HG03442 (cell line): Measurements from ENCODE around the gene BCL2L2.
"Not testable (repeated sequence)": the region's sequence is repeated elsewhere in the genome, so short reads cannot be mapped to it uniquely, and the experiment has no call there.

ENCODE experiments used
- ATAC-seq: cut with Tn5 transposase; IDR thresholded peaks from one replicate; pipeline ENCODE4 v1.9.1; 2021; ENCODE audit warnings: mild to moderate bottlenecking, moderate library complexity; ENCODE audit not compliant: unreplicated experiment

Gene BCL2L2

GRCh38 chr14:23322568-23323517 lies 16.2 kb downstream of the BCL2L2 start:
- ATAC-seq = no peak

GRCh38 chr14:23323838-23324454 lies 17.3 kb downstream of the BCL2L2 start:
- ATAC-seq = no peak

GRCh38 chr14:23324455-23324846 lies 17.8 kb downstream of the BCL2L2 start:
- no peak for ATAC-seq

DNA sequence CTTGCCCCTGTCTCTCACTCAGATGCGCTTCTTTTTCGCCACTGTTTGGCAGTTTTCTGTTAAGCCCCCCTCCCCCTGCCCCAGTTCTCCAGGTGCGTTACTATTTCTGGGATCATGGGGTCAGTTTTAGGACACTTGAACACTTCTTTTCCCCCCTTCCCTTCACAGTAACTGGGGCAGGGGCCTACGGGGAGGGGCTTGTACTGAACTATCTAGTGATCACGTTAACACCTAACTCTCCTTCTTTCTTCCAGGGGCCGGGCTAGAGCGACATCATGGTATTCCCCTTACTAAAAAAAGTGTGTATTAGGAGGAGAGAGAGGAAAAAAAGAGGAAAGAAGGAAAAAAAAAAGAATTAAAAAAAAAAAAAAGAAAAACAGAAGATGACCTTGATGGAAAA lies 18.4 kb downstream of the BCL2L2 start:
- ATAC-seq = no peak

GRCh38 chr14:23325746-23326145 lies 19.1 kb downstream of the BCL2L2 start:
- ATAC-seq = not testable (repeated sequence)

DNA sequence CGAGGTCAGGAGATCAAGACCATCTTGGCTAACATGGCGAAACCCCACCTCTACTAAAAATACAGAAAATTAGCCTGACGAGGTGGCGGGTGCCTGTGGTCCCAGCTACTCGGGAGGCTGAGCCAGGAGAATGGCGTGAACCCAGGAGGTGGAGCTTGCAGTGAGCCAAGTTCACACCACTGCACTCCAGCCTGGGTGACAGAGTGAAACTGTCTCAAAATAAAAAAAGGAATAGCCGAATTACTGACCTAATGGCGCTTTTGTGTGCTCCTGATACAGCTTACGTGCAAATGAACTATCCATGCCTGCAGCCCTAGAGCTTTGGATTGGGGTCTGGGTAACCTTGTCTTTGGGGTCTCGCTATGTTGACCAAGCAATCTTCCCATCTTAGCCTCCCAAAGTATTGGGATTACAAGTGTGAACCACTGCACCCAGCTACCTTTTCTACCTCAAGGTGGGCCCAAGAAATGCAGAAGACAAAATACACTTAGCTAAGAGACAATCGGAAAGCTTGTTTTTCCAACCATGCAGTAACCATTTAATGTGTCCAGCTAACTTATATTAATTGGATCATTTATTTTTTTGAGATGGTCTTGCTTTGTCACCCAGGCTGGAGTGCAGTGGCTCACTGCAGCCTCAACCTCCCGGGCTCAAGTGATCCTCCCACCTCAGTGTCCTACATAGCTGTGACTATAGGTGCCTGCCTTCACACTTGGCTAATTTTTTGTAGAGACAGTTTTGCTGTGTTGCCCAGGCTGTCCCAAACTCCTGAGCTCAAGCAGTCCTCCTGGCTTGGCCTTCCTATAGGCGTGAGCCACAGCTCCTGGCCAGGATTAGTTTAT lies 20.1 kb downstream of the BCL2L2 start:
- no peak for ATAC-seq

DNA sequence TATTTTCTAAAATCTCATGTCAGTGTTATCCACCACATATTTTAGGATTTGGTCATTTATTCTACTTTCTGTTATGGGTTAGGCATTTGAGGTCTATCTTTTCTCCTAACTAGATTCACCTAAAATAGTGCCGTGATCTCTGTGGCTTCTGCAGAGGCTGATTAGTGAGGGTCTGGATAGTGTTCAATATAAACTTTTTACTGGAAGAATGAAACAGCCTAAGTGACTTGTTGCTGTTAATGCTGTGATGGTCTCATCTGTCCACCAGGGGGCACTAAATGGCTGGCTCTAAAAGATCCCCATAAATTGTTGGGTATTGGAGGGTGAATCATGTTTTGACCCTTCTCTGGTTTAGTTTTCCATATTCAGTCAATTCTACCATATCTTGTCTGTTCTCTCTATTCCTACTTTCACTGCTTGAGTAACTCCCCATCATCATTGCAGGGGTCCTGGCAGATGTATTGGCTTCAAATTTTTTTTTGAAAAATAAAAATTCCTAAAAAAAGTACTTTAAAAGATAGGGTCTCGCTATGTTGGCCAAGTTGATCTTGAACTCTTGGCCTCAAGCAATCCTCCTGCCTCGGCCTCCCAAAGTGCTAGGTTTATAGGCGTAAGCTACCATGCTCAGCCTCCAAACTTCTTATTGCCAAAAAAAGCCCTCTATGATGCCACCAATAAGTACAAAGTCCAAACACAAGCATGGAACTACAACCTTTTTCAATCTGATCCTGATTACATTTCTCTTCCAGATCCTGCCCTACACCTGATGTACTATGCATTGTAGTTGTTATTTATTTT lies 21.5 kb downstream of the BCL2L2 start:
- ATAC-seq = peak; percentile 64

GRCh38 chr14:23335623-23336022 lies 29.0 kb downstream of the BCL2L2 start:
- ATAC-seq = no peak

GRCh38 chr14:23339506-23340268 lies 33.1 kb downstream of the BCL2L2 start:
- no peak for ATAC-seq

GRCh38 chr14:23344481-23344880 lies 37.8 kb downstream of the BCL2L2 start:
- ATAC-seq = no peak

DNA sequence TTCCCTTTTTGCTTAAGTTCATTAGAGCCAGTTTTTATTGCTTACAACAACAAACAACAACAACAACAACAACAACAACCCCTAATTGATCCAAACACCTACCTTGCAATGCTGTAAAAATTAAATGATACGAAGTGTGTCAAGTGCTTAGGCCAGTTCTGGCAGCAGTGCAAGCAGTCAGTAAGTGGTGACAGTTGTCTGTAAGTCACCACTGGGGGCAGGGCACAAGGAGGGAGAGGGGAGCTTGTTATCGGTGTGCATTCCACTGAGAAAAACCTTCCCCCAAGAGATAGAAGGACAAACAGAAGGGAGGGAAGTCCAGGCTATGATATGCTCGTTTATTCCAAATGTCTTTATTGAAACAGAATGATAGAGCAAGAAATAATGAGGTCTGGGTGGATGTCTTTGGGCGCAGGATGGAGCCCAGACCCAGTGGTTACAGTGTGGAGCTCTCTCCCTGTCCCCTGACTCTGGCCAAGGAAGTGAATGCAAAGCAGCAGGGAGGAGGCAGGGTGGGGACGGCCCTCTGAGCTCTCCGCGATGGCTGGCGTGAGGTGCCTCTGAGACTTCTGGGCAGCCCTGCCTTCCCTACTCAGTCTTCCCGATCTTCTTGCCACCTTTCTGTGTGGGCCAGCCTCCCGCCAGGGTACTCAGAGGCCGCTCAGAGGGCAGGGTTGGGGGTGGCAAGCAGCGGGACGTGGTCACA lies 39.5 kb downstream of the BCL2L2 start:
- ATAC-seq = no peak

- no peak for ATAC-seq
Measured at GRCh38 chr14:23346693-23347405, 40.2 kb downstream of the BCL2L2 start.

DNA sequence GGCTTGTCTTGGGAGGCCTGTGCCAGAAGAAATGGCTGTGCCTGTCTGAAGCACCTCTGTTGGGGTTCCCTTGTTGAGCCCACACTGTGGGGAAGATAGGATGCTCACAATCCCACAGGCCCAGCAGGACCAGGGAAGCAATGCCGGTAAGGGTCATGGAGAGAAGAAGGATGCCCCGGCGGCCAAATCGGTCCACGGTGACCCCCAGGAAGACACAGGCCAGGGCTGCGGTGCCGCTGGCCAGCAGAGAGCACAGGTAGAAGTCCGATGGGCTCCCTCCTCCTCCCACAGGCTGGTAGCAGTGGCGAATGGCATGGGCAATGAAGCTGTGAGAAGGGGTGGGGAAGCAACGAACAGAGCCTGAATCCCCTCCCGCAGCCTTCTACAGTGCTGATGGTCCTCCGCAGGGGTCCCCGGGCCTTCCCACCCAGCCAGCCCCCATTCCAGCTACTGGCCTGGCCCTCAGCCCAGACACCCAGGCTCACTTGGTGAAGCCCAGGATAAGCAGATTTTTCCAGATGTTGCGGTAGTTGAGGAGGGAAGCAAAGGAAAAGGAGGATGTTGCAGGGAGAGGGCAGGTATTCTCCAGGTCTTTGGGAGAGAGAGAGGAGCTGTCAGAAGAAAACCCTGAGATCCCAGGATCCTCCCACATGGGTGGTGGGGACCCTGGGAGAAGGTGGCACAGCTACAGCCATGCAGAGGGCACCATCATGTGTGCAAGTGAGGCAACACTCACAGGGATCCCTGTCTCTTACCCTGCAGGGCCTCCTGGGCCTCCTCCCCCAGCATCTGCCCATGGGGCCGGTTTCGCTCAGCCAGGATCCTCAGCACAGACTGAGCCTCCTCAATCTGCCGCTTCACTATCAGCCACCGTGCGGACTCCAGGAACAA lies 41.0 kb downstream of the BCL2L2 start:
- no peak for ATAC-seq

DNA sequence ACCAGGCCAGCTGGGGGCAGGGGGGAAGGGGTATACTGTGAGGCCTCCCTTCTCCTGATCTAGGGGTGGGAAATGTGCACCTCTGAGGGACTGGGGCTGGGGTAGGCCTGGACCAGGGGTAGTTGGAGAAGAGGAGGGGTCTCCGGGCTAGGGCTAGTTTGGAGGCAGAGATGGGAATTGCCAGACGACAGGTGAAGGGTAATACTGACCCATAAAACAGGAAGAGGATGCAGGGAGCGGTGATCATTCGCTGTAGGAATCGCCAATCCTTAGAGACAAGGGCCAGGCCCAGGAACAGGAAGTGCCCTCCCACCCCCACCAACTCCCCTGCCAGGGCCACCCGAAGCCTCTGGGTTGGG lies 41.6 kb downstream of the BCL2L2 start:
- ATAC-seq = no peak

GRCh38 chr14:23349156-23349845 lies 42.7 kb downstream of the BCL2L2 start:
- ATAC-seq = no peak

DNA sequence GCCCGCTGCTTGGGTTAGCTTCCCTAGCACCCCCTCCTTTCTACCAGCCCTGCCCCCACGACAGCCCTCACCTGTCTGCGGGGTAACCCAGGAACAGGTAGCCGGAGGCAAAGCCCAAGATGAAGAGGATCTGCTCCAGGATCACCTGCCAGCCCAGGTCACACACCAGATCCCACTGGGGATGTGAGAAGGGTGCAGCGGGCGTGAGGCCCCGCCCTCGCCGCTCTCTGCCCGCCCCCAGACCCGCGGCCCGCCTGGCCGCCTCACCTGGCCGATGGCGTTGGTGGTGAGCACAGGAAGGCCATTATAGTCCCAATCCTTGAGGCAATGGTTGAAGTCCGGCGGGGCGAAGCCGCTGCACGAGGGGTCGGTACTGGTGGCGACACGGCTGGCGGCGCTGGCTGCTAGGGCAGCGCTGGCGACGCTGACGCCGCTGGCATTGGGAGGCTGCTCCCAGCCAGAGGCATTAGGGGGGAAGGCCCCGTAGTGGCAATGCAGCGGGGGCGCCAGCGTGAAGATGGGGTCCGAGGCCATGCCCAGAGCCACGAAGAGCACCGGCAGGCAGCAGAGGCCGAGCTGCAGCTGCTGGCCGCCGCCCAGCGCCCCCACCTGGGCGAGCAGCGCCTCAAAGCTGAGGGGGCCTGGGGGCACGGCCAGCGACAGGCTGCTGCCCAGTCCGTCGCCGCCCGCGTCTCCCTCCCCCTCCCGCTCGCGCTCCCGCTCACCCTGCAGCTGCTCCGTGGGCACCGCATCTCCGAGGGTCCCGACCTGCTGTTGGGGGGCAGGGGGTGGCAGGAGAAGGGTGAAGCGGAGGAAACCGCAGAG lies 45.3 kb downstream of the BCL2L2 start:
- no peak for ATAC-seq
